GM19025 (cell line): ENCODE data around the gene WFS1.

Source experiments
- ATAC-seq: cut with Tn5 transposase; IDR thresholded peaks from one replicate; pipeline ENCODE4 v1.9.1; 2021; ENCODE audit warnings: mild to moderate bottlenecking, low read depth, moderate library complexity; ENCODE audit not compliant: unreplicated experiment

Gene WFS1

DNA sequence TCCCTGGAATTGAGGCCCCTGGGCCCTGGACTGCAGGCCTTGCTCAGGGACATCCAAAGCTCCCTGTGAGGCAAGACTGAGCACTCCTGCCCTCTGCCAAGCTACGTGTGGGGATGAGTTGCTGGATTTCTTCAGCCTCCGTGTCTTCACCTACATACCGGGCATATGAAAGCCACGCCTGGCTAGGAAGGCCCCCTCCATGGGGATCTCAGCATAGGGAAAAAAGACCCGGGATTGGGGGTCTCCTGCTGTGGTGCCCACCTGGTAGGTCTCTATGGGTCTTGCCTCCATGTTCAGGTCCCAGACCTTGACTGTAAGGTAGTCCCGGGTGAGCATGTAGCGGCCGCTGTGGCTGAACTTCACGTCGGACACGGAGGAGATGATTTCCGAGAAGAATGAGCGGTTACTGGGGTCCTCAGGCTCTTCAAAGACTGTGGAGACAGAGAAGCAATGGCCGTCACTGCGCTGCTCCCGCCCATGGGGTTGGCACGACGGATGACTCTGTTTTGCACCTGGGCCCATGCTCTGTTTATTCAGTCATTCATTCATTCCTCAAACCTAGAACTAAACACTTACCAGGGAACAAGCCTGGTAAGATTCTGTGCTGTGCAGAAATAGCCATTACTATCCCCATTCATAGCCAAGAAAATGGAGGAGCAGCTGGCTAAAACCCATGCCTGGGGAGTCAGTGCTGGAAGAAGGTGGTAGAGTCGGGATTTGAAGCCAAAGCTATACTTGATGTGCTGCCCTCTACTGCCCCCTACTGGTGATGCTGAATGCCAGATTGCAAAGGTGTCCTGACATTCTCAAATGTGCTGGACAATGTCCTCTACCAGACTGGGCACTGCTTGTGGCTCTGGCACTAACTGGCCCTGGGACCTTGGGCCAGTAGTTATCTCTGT, 63.9 kb downstream of the WFS1 start:
- no peak for ATAC-seq

DNA sequence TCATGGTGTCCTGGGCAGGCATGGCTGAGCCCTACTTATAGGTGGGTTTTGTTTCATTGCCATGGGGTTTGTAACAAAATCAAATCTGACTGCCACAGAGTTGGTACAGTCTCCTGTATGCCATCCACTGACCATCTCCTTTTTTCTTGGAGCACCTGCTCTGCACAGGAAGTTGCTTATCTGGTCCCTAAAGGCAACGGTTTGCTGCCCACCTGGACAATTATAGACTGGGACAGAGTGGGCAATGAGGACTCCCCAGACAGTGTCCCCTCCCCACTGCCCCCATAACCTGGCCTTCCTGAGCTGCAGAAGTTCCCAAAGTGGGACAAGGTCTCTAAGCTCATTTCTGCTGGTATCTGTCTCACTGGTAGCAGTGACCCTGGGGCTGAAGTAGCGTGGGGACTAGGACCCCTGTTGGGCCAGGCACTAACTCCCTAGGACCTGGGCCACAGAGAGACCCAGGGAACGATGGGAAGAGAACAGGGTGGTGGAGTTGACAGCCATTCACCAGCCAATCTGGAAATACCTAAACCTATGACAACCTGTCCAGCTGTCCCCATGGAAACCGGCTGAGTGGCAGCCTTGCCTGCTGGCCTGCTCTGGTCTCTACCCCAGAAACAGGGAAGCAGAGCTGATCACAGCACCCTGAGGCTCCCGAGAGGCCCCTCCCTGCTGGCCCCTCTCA, 64.7 kb downstream of the WFS1 start:
- no peak for ATAC-seq

DNA sequence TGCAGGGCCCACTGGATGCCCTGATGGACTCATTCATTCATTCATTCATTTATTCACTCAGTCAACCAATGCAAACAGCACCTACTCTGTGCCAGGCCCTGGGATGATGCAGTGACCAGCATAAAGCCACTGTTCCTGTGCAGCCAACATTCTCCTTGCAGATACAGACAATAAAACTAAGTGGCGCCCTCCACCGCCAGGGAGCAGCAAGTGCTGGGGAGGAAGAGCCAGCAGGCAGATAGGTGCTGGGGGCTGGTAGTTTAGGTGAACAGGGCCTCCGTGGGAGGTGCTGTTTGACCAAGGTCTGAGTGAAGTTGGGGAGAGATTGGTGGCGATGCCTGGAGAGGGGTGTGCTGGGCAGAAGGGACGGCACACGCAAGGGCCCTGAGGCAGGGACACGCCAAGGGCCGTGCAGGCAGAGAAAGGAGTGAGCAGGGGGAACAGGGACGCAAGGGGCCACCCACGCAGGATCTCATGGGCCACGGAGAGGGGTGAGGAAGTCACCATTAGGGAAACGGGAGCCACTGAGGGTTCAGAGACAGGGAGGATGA, 65.5 kb downstream of the WFS1 start:
- no peak for ATAC-seq

DNA sequence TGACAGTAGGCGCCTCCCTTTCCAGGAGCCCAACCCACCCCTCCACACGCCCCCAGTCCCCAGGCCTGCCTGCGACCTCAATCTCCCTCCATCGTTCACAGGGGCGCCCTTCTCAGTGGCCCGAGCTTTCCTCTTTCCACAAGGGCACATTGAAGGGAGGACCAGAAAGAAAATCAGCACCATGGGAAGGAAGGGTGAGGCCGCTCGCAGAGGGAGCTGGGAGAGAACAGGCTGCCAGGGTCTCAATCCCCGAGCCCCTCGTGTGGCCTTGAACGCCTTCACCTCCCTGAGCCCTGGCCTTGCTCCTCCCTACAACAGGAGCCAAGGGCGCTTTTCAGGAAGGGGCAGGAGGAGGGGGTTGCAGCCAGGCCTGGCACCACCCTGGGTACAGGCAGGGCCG, 66.5 kb downstream of the WFS1 start:
- ATAC-seq = no peak

DNA sequence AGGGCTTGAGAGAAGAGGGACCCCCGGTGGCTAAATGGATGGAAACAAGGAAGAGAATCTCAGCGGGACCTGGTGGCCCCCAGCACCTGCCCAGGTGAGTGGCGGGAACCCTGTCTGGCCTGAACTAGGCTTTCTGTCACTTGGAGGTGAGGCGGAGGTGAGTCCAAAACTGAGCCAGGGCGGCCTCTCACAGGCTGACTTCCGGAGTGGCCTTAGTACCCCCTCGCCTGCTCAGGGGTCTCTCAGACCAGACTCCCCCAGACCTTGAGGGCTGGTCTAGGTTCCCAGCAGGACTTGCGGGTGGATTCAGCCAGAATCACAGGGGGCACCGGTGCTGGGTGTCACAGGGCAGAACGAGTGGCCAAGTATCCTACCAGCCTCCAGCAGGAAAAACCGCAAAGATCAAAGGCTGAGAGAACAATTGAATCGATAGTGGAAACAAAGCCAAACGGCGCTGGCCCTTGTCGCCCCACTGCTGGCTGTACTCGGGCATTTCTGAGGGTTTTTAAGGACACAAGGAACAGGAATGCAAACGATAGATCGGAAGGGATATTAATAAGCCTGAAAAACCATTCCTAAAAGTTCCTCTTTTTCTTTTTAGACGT, 67.8 kb downstream of the WFS1 start:
- ATAC-seq = no peak

DNA sequence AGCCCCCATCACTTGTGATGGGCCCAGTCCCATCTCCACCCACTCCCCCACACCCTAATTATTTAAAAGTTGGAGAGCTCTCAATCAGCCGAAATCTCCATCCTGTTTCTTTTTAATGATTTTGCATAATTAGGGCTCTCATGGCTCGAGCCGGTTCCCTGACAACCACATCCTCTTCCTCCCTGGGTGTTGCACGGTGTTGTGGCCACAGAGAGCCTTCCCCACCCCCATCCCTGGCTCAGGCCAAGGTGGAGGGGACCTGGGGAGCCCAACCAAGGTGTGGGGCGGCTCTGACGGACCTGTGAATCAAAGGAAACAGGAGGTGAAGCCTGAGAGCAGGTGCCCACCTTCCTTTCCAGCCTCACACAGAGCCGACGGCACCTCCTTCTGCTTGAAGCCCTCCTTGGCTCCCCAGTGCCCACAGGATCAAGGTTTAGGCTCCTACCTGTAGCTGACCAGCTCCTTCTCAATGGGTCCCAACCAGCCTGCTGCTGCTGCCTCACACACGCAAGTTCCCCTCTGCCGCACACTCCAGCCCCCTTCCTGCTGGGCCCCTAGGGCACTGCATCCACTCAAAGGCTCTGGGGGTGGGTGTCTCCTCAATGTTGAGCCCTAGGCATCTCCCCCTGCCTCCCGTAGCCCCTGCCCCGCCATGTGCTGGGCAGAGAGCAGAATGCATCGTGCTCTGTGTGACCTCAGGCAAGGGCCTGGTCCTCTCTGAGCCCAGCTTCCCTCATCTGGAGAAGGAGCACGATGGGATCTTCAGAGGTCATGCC, 68.7 kb downstream of the WFS1 start:
- ATAC-seq = no peak

DNA sequence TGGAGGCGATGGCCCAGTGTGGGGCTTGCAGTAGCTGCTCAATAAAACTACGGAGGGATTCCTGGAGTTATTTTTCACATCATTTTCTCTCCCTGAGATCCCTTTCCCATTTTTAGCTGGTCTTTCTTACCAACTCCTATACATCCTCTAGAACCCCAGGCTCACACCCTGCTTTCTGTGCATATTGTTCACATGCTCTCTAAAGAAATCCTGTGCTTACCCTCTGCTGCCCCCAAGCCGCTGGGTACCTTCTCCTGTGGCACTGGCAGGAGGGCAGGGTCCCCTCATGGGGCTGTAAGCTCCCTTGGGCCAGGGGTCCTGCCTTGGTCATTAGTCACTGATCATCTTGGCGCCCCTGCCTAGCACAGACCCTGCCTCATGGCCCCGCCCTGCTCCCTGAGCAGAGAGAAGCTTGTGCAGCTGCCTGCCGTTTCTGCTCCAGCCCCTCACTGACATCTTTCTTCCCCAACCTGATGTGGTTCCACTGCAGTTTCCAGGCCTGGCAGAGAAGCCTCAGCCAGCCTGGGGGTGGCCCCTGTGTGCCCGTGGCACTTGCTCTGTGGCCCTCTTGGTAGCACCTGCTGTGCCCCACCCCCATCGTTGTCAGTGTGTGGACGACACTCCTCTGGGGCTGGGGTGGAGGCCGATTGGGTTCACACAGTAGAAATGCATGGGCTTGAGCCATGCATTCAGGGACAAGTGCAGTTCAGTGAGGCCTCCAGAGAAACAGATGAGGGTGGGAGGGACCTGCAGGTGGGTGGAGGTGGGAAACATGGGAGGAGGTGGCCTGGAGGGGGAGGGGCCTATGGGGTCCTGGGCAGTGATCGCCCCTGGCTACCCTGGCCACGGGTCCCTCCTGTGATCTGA, 69.5 kb downstream of the WFS1 start:
- ATAC-seq = no peak

DNA sequence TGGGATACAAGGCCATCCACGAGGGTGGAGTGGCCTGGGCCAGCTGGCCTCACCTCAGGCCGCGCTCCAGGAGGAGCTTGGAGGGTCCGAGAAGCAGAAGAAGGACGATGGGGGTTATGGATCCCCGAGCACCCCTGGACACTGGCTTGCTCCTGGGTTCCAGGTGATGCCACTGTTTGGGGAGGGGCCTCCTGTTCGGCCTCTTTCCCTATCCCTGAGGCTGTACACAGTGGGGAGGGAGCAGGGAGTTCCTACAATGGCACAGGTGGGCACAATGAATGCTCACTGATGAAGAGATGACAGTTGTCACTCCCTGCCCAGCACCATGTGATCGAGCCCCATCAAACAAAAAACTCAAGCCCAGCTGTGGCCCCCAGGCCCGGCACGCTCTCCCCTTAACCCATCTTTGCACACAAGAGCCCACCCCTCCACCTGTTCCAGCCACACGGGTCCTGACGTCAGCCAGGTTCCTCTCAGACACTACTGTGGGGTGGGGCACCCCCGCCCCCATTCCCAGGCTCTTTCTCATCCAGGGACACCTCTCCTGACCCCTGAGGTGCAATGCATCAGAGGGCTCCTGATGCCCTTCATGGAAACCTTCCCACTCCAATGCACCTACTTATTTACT, 70.3 kb downstream of the WFS1 start:
- ATAC-seq = no peak

DNA sequence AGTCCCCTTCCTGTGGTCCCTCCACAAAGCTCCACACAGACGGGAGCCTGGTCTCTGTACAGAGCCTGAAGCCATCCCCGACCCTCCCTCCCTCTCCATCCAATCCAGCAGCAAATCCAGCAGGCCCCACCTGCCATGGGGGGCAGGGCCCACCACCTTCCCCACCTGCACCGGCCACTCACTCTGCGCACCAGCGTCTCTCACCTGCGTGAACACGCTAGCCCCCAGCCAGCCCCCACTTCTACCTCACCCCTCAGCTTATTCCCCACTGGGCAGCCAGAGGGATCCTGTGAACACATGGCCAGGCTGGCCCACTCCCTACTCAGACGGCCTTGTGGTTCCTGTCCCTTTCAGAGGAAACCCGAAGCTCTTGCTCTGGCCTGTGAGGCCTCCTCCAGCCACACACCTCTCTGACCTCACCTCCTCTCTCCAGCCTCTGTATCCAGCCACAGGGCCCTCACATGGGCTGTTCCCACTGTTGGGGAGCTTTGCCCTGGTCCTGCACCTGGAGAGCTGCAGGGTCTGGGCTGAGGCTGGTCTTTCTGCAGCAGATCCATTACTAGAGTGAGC, 70.9 kb downstream of the WFS1 start:
- no peak for ATAC-seq

DNA sequence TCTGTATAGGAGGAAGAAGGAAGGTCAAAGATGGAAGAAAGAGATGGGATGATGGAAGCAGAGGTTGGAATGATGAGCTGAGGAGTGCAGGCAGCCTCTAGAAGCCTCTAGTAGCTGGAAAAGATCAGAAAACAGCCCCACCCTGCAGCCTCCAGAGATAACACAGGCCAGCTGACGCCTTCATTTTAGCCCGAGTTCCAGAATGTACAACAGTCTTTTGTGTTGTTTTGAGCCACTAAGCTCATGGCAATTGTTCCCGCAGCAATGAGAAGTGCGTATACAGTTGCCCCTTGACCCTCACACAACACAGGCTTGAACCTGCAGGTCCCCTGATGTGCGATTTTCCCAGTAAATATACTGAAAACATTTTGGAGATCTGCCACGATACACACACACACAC, 72.0 kb downstream of the WFS1 start:
- no peak for ATAC-seq

DNA sequence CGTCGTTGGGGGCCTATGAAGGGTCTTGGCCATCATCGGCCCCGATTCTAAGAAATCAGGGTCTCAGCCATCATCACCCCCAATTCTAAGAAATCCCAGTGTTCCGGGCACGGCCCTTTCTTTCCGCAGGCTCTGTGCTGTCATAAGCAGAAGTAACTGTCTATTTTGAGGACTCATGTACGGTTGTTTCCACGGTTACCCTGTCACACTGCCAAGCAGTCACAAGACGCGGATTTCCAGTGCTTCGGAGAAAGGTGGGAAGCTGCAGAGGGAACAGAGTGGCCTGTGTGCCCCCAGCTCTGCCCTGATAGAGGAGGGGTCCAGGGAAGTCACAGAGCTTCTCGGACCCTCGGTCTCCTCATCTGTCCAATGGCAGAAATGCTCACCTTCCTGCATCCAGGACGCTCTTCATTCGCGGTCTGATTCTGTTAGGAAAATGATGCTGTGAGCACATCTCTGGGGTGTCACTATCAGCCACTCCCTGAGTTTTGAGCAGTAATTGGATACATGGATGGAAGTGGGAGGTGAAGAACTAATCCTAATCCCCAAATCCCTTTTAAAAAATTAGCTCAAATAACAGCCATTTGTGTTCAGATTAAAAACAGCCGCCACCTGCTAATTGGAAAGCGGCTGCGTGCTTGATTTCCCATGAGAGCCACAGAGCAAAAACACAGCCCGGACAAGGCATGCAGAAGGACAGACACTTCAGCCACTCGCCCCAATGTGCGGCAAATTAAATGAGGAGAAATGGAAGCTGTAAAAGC, 73.1 kb downstream of the WFS1 start:
- no peak for ATAC-seq

DNA sequence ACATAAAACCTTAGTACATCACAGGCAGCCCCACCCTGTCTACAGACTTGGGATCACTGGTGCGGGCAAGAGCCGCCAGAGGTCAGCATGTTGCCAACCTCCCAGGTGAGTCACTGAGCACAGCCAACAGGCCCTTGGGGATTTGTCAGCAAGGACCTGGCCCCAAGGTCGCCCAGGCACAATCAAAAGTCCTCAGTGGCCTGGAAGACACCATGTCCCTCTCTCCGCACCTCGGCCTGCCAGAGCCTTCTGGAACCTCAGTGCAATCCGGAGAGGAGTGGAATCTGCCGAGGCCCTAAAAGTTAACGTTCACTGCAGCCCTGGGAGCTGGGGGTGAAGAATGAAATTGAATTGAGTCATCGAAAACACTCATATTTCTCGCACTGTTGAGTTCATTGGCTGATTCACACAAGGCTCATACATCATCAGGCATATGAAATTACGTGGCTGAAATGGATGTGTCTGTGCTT, 74.3 kb downstream of the WFS1 start:
- ATAC-seq = no peak

DNA sequence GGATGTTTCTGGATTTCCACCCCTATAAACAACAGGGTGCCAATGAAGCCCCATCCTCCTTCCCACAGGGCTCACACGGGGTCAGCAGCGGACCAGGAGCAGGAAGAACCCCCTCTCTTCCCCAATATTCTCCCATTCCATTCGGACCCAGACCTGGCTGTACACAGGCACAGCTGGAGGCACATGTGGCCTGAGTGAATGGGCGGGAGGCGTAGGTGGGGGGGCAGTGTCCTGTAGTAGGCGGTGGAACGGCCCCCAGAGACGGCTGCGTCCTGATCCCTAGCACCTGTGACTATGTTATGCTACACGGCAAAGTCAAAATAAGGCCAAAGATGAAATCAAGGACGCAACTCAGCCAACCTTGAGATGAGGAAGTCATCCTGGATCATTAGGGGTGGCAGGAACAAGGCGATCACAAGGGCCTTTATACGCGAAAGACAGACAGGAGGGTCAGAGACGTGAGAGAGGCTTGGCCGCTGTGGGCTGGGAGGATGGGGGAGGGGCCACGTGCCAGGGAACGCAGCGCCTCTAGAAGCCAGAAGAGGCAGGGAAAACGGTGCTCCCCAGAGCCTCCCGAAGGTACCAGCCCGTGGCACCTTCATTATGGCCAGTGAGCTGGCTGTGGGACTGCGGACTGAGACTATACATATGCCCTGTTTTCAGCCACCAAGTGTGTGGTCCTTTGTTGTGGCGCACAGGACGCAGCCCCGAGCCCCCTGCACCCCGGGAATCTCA, 75.6 kb downstream of the WFS1 start:
- ATAC-seq = no peak

DNA sequence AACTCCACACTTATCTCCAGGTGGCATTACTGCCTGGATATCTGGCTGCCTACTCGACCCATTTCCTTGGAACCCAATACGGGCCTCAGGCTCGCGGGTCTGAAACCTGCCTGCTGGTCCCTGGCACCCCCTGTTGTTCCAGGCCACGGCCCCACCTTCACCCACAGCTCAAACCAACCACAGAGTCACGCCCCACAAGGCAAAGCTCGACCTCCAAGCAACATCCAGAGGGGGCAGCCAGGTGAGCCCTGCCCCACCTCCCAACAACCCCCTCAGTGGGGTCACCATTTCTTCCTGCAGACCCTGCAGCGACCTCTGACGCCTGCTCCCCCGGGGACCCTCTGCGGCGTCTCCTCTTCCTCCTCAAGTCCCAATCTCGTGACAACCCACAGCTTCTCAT, 76.2 kb downstream of the WFS1 start:
- ATAC-seq = no peak

DNA sequence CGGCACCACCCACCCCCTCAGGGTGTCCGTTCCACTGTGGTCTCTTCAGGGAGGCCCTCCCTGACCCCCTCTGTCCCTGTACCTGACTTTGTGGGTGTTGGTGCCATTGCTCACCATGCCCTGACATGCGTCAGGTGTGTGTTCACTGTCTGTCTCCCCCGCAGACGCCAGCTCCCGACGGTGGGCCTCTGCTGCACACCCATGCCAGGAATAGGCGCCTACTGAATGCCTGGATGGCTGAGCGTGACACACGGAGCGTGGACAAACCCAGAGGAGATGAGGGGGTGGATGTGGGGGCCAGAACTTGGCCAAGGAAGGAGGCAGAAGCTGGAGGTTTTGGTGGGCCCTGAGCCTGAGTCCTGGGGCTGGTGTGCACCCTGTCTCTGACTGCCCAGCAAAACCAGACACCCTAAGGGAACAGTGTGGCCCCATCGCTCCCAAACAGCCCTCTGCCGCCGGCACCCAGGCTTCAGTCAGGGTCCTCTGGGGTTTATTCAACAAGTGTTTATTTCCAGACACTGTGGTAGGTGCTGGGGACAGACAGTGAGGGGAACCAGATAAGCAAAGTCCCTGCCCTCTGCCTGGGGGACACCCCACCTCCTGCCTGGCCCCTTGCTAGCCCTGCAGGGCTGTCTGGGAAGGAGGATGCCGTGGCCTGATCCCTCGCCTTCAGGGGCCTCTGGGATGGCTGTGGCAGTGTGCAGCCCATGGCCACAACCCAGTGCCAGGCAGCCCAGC, 76.9 kb downstream of the WFS1 start:
- ATAC-seq = no peak

DNA sequence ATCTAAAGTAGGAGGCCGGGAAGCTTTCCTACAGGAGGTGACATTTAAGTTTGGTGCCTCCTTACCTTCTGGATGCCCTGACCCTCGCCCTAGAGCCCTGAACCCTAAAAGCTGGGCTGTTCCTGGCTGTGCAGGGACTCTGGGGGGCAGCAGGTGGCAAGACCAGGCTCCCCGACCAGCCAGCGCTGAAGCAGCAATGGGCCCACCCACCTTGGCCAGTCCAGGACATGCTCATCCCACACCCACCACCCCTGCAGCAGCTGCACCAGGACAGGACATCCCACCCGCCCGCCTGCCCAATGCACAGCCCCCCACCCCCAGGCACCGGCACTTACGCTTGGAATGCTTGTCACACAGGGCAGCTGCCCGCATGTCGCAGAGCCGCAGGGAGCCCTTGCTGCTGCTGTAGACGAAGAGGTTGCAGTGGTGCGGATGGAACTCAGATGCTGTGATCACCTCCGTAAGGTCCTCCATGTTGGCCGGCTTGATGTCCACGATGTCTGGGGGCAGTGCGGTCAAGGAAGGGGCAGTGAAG, 77.9 kb downstream of the WFS1 start:
- no peak for ATAC-seq
